HepG2 (cell line): ENCODE results near the gene MROH2A. TPM values are rescaled to one million over a fixed set of nuclear protein-coding genes. Genes with fewer than 3 reads are reported as not detected.

ENCODE experiments used
- ATAC-seq: fragments of 200-7000 bp; cut with Tn5 transposase; 3 replicates; pipeline ENCODE4 v1.9.1; 2020; ENCODE audit warnings: mild to moderate bottlenecking, moderate library complexity
- BruUV-seq: library from RNA; stranded (reverse); fragments of 400-500 nt; replicated peaks from 2 replicates; lab custom pipeline; 2021; lab: Mats Ljungman, UMichigan
- CTCF ChIA-PET: fragments of 300-600 bp; formaldehyde crosslinking; extraction: SDS; loops from one replicate; lab custom pipeline; 2021; ENCODE audit warnings: low total read pairs, inconsistent platforms, low intra/inter-chr PET ratio; lab: Yijun Ruan, JAX
- POLR2A ChIA-PET: fragments of 350-600 bp; sonication (Branson Sonifier 250); formaldehyde crosslinking; loops from one replicate; lab custom pipeline; 2020; ENCODE audit warnings: antibody characterized with exemption, inconsistent platforms; lab: Yijun Ruan, JAX
- DNase-seq: peaks from one replicate; pipeline ENCODE4 v3.0.0-alpha.2; 2015; ENCODE audit warnings: low spot score
- FAIRE-seq: peaks from 3 replicates; lab custom pipeline; 2011; peaks lifted over from hg19 to GRCh38; lab: Jason Lieb, UNC
- H2AFZ ChIP-seq: one replicate; pipeline ENCODE4 v1.6.1; 2011; ENCODE audit warnings: low read length, inconsistent platforms
- H3K27ac ChIP-seq: fragments of 300-600 bp; 3 replicates; pipeline ENCODE4 v1.8.0; 2011; ENCODE audit warnings: mixed run types, mild to moderate bottlenecking, mixed read lengths, low read length, inconsistent platforms; ENCODE audit not compliant: insufficient read depth; ENCODE audit errors: extremely low read length
- H3K27me3 ChIP-seq, 2 experiments: fragments of 200-600 bp in 1 of 2; 2 replicates in 1 of 2; 3 replicates in 1 of 2; pipeline versions ENCODE4 v1.6.0 to v1.8.0; 2011; ENCODE audit warnings: low read length in 2 of 2, mild to moderate bottlenecking in 2 of 2, moderate library complexity in 2 of 2, inconsistent platforms in 1 of 2; ENCODE audit not compliant: insufficient read depth in 2 of 2, control insufficient read depth in 1 of 2
- H3K36me3 ChIP-seq, 2 experiments: fragments of 200-600 bp in 1 of 2; replicated peaks in 1 of 2; 2 replicates in 1 of 2; 3 replicates in 1 of 2; pipeline versions ENCODE4 v1.5.1 to v1.8.0; 2011; ENCODE audit warnings: low read length in 2 of 2, inconsistent platforms in 1 of 2; ENCODE audit not compliant: insufficient read depth in 2 of 2, control insufficient read depth in 1 of 2
- H3K4me1 ChIP-seq: 2 replicates; pipeline ENCODE4 v1.5.1; 2012; ENCODE audit warnings: low read length, inconsistent platforms; ENCODE audit not compliant: insufficient read depth
- H3K4me2 ChIP-seq: 2 replicates; pipeline ENCODE4 v1.6.0; 2011; ENCODE audit warnings: low read depth, low read length, inconsistent platforms
- H3K4me3 ChIP-seq, 3 experiments: fragments of 200-600 bp in 1 of 3; sonication (generic), shearing (Covaris generic) in 1 of 3; replicated peaks in 1 of 3; 2 replicates each; pipeline ENCODE4 v1.5.1; 2011 to 2016; ENCODE audit warnings: low read length in 3 of 3, inconsistent platforms in 2 of 3, low read depth in 2 of 3, mild to moderate bottlenecking in 2 of 3, control low read depth in 1 of 3, mixed read lengths in 1 of 3; ENCODE audit not compliant: insufficient read depth in 1 of 3
- H3K79me2 ChIP-seq: one replicate; pipeline ENCODE4 v1.6.1; 2011; ENCODE audit warnings: low read length, inconsistent platforms; ENCODE audit not compliant: insufficient read depth
- H3K9ac ChIP-seq: 2 replicates; pipeline ENCODE4 v1.6.0; 2011; ENCODE audit warnings: mild to moderate bottlenecking, low read depth, low read length, inconsistent platforms; ENCODE audit not compliant: insufficient read depth
- H3K9me3 ChIP-seq: 2 replicates; pipeline ENCODE4 v1.5.1; 2012; ENCODE audit warnings: mild to moderate bottlenecking, low read length
- H4K20me1 ChIP-seq: 2 replicates; pipeline ENCODE4 v1.6.0; 2011; ENCODE audit warnings: inconsistent platforms, mild to moderate bottlenecking, low read length, moderate library complexity; ENCODE audit not compliant: insufficient read depth
- MLLT10 ChIP-seq: sonication (generic); formaldehyde crosslinking; IDR thresholded peaks from 2 replicates; pipeline ENCODE4 v1.4.0; 2020; ENCODE audit warnings: missing genetic modification reagents
- RFX3 ChIP-seq: IDR thresholded peaks from 2 replicates; pipeline ENCODE4 v1.6.1; 2016; ENCODE audit warnings: missing biosample characterization, missing genetic modification reagents
- SCMH1 ChIP-seq: sonication (generic); formaldehyde crosslinking; IDR thresholded peaks from 2 replicates; pipeline ENCODE4 v1.9.0; 2021; ENCODE audit warnings: missing genetic modification reagents, mild to moderate bottlenecking, borderline replicate concordance
- SMAD9 ChIP-seq: sonication (generic); formaldehyde crosslinking; IDR thresholded peaks from 2 replicates; pipeline ENCODE4 v1.5.1; 2020; ENCODE audit warnings: mild to moderate bottlenecking, missing genetic modification reagents
- ZBTB14 ChIP-seq: sonication (generic); formaldehyde crosslinking; IDR thresholded peaks from 2 replicates; pipeline ENCODE4 v1.4.0; 2020; ENCODE audit warnings: missing genetic modification reagents
- ZBTB2 ChIP-seq: sonication (generic); formaldehyde crosslinking; IDR thresholded peaks from 2 replicates; pipeline ENCODE4 v1.8.0; 2022; ENCODE audit warnings: low read depth, missing genetic modification reagents
- ZBTB4 ChIP-seq: sonication (generic); formaldehyde crosslinking; IDR thresholded peaks from 2 replicates; pipeline ENCODE4 v1.4.0; 2020; ENCODE audit warnings: missing genetic modification reagents, mild to moderate bottlenecking, borderline replicate concordance
- ZMAT3 ChIP-seq: sonication (generic); formaldehyde crosslinking; conservative IDR thresholded peaks from 2 replicates; pipeline ENCODE4 v1.7.0; 2021; ENCODE audit warnings: missing genetic modification reagents
- ZNF337 ChIP-seq: sonication (generic); formaldehyde crosslinking; IDR thresholded peaks from 2 replicates; pipeline ENCODE4 v1.5.1; 2020; ENCODE audit warnings: missing genetic modification reagents, low read depth, mild to moderate bottlenecking, borderline replicate concordance
- ZSCAN12 ChIP-seq: sonication (generic); formaldehyde crosslinking; IDR thresholded peaks from 2 replicates; pipeline ENCODE4 v1.9.0; 2021; ENCODE audit warnings: mild to moderate bottlenecking, missing genetic modification reagents
- WGBS: methylation state at CpG from one replicate; pipeline ENCODE4 v1.1.6; 2017; ENCODE audit warnings: low lambda C conversion rate; 5-methylcytosine and 5-hydroxymethylcytosine counted together
- in situ Hi-C: cut with HindIII; loops from 2 replicates; pipeline ENCODE4 v1.10.0; 2017; ENCODE audit warnings: low pct_unique_long_range_greater_than_20kb; ENCODE audit not compliant: extremely low pct_ligation_motif_present
- intact Hi-C: fragments of 100-400 bp; cut with micrococcal nuclease; formaldehyde crosslinking; loops from one replicate; pipeline ENCODE4 v1.10.0; 2022; ENCODE audit not compliant: unreplicated experiment
- polyA plus RNA-seq, 8 experiments: library from polyadenylated mRNA; depleted of rRNA in 3 of 8; stranded (reverse) in 7 of 8; unstranded in 1 of 8; fragments of >200 nt; fragmentation: Illumina TruSeq in 4 of 8; extraction: Trizol in 4 of 8; gene quantifications; 2 replicates each; pipeline versions ENCODE4 v1.2.1 to v1.2.3, GENCODE V29; 2011 to 2016; ENCODE audit warnings: low read depth in 4 of 8, missing spikeins in 1 of 8, mixed read lengths in 1 of 8; ENCODE audit not compliant: insufficient read depth in 1 of 8
- total RNA-seq, 5 experiments: library from RNA; depleted of rRNA; stranded (reverse); fragments of >200 nt; fragmentation: Illumina TruSeq; extraction: Trizol; gene quantifications; 2 replicates each; pipeline ENCODE4 v1.2.3, GENCODE V29; 2016; ENCODE audit warnings: low read depth in 1 of 5

The MROH2A gene
- total and polyA plus RNA-seq, 2 of the 13 experiments (the other 11 are each of a cell fraction or from before 2014, with no cell fraction given), result 0.03 to 0.04 TPM

GRCh38 chr2:233821196-233821595, 43.1 kb downstream of the MROH2A start:
- FAIRE-seq, result no peak
- H3K9me3 ChIP-seq, result no peaks in the 10 kb centered on the region
- 40% methylated on average over 3 of the region's 3 CpGs for WGBS
- H3K27ac ChIP-seq, result no peak overlapping the region
- no peak overlapping the region for H2AFZ ChIP-seq
- no TSS peak for BruUV-seq
- H3K4me3 ChIP-seq, result no peak overlapping the region
- no peak overlapping the region for H3K4me2 ChIP-seq
- intact Hi-C loops, result no loop called here
- H3K4me1 ChIP-seq, result peaks cover 23% of the 10 kb centered on the region
- H4K20me1 ChIP-seq, result no peaks in the 10 kb centered on the region
- H3K79me2 ChIP-seq, result no peaks in the 10 kb centered on the region
- peaks cover 8 to 34% of the 10 kb centered on the region in 2 experiments for H3K27me3 ChIP-seq
- no peaks in the 10 kb centered on the region for H3K36me3 ChIP-seq
- in situ Hi-C loops, result no loop called here
- no peak for DNase-seq
- CTCF ChIA-PET, result no interaction called here
- POLR2A ChIA-PET, result no interaction called here
- no peak for ATAC-seq
- no peak overlapping the region for H3K9ac ChIP-seq
- TF ChIP-seq ZNF337 (CRISPR knock-in tag) (no peak), RFX3 (CRISPR knock-in tag) (no peak), ZBTB4 (CRISPR knock-in tag) (no peak), SMAD9 (CRISPR knock-in tag) (no peak), ZBTB14 (no peak), MLLT10 (no peak), SCMH1 (CRISPR knock-in tag) (no peak), ZBTB2 (CRISPR knock-in tag) (no peak), ZSCAN12 (CRISPR knock-in tag) (no peak), ZMAT3 (CRISPR knock-in tag) (no peak)
